Endothelial cell of umbilical vein (primary cell): Measurements from ENCODE around the gene SLC25A24. TPM values are rescaled to one million over a fixed set of nuclear protein-coding genes. Genes with fewer than 3 reads are reported as not detected.

Source experiments
- BruUV-seq: library from RNA; stranded (reverse); fragments of 400-500 nt; replicated peaks from 2 replicates; lab custom pipeline; 2021; lab: Mats Ljungman, UMichigan
- CTCF ChIA-PET: fragments of 300-600, 350-600 bp; sonication (Branson Sonifier 250); formaldehyde crosslinking; loops from one replicate; lab custom pipeline; 2021; ENCODE audit warnings: antibody characterized with exemption, inconsistent platforms; lab: Charles Lee
- POLR2A ChIA-PET: fragments of 300-600, 350-600 bp; sonication (Branson Sonifier 250); formaldehyde crosslinking; loops from one replicate; lab custom pipeline; 2021; ENCODE audit warnings: antibody characterized with exemption, inconsistent platforms; lab: Charles Lee
- DNase-seq: peaks from one replicate; pipeline ENCODE4 v3.0.0-alpha.2; 2011; ENCODE audit warnings: low read depth, low spot score
- FAIRE-seq: peaks from 2 replicates; lab custom pipeline; 2011; peaks lifted over from hg19 to GRCh38; lab: Jason Lieb, UNC
- H2AFZ ChIP-seq: 2 replicates; pipeline ENCODE4 v1.6.0; 2012; ENCODE audit warnings: low read depth, low read length, control low read depth, inconsistent platforms
- H3K27ac ChIP-seq: 2 replicates; pipeline ENCODE4 v1.5.1; 2011; ENCODE audit warnings: low read depth, mild to moderate bottlenecking, control low read depth, low read length, moderate library complexity; ENCODE audit not compliant: insufficient read depth
- H3K27me3 ChIP-seq, 2 experiments: 2 replicates each; pipeline versions ENCODE4 v1.6.0 to v1.6.1; 2011; ENCODE audit warnings: low read length in 2 of 2, mixed read lengths in 1 of 2; ENCODE audit not compliant: control insufficient read depth in 2 of 2, insufficient read depth in 2 of 2
- H3K36me3 ChIP-seq, 2 experiments: 2 replicates in 1 of 2; 3 replicates in 1 of 2; pipeline ENCODE4 v1.5.1; 2011; ENCODE audit warnings: low read length in 2 of 2, mild to moderate bottlenecking in 1 of 2, moderate library complexity in 1 of 2; ENCODE audit not compliant: control insufficient read depth in 2 of 2, insufficient read depth in 2 of 2; ENCODE audit errors: extremely low read depth in 1 of 2
- H3K4me1 ChIP-seq: 3 replicates; pipeline ENCODE4 v1.5.1; 2011; ENCODE audit warnings: mild to moderate bottlenecking, low read length; ENCODE audit not compliant: control insufficient read depth, insufficient read depth; ENCODE audit errors: extremely low read depth
- H3K4me2 ChIP-seq: 2 replicates; pipeline ENCODE4 v1.6.1; 2011; ENCODE audit warnings: low read length, control low read depth, mixed read lengths; ENCODE audit not compliant: insufficient read depth
- H3K4me3 ChIP-seq, 3 experiments: fragments of 200-600 bp in 1 of 3; sonication (generic), shearing (Covaris generic) in 1 of 3; replicated peaks in 1 of 3; 2 replicates each; pipeline ENCODE4 v1.5.1; 2011 to 2016; ENCODE audit warnings: control low read depth in 3 of 3, low read length in 3 of 3, mild to moderate bottlenecking in 2 of 3, inconsistent platforms in 1 of 3, low read depth in 1 of 3, moderate library complexity in 1 of 3; ENCODE audit not compliant: insufficient read depth in 1 of 3
- H3K79me2 ChIP-seq: 2 replicates; pipeline ENCODE4 v1.6.0; 2012; ENCODE audit warnings: low read length, inconsistent platforms; ENCODE audit not compliant: control insufficient read depth, insufficient read depth
- H3K9ac ChIP-seq: replicated peaks from 2 replicates; pipeline ENCODE3; 2011; ENCODE audit warnings: low read length, control low read depth; ENCODE audit not compliant: insufficient read depth; ENCODE audit errors: extremely low read depth
- H3K9me1 ChIP-seq: replicated peaks from 3 replicates; pipeline ENCODE4 v1.6.0; 2011; ENCODE audit warnings: mild to moderate bottlenecking, low read length; ENCODE audit not compliant: control insufficient read depth, insufficient read depth; ENCODE audit errors: extremely low read depth
- H3K9me3 ChIP-seq: replicated peaks from 2 replicates; pipeline ENCODE4 v1.5.1; 2012; ENCODE audit warnings: low read length, inconsistent platforms; ENCODE audit not compliant: control insufficient read depth, insufficient read depth
- H4K20me1 ChIP-seq: replicated peaks from 2 replicates; pipeline ENCODE3; 2011; ENCODE audit warnings: mild to moderate bottlenecking, low read length; ENCODE audit not compliant: control insufficient read depth, insufficient read depth; ENCODE audit errors: extremely low read depth
- CTCF ChIP-seq, 2 donors: IDR thresholded peaks; 1 replicate in 1 of 2; 2 replicates in 1 of 2; pipeline ENCODE4 v1.5.1; 2011; ENCODE audit warnings: low read length in 2 of 2, mild to moderate bottlenecking in 2 of 2, moderate library complexity in 2 of 2, control low read depth in 1 of 2, inconsistent platforms in 1 of 2, low read depth in 1 of 2; ENCODE audit not compliant: insufficient read depth in 1 of 2; ENCODE audit errors: extremely low read depth in 1 of 2
- EZH2 ChIP-seq: IDR thresholded peaks from 2 replicates; pipeline ENCODE4 v1.6.1; 2012; ENCODE audit warnings: borderline replicate concordance, low read depth, mild to moderate bottlenecking, moderate library complexity, low read length, inconsistent platforms; ENCODE audit not compliant: severe bottlenecking
- FOS ChIP-seq: IDR thresholded peaks from 2 replicates; pipeline ENCODE4 v1.6.1; 2011; ENCODE audit warnings: mild to moderate bottlenecking, low read length, moderate library complexity, borderline replicate concordance; ENCODE audit not compliant: insufficient read depth
- MAX ChIP-seq: IDR thresholded peaks from 2 replicates; pipeline ENCODE4 v1.6.1; 2011; ENCODE audit not compliant: insufficient read depth, insufficient read length
- MYC ChIP-seq: IDR thresholded peaks from one replicate; pipeline ENCODE4 v1.6.1; 2011; ENCODE audit warnings: mild to moderate bottlenecking, low read depth, low read length
- POLR2A ChIP-seq: IDR thresholded peaks from 2 replicates; pipeline ENCODE4 v1.6.1; 2012; ENCODE audit warnings: low read depth, mild to moderate bottlenecking, control low read depth, low read length
- POLR2AphosphoS5 ChIP-seq: IDR thresholded peaks from 2 replicates; pipeline ENCODE4 v1.6.1; 2012; ENCODE audit warnings: low read depth, mild to moderate bottlenecking, control low read depth, low read length, moderate library complexity; ENCODE audit not compliant: insufficient read depth
- dilution Hi-C: fragments of 300-500 bp; cut with MboI; formaldehyde crosslinking; loops from one replicate; pipeline ENCODE4 v1.15.0; 2019; ENCODE audit warnings: low sequenced_read_pairs; ENCODE audit not compliant: extremely low pct_ligation_motif_present
- intact Hi-C: fragments of 100-400 bp; cut with micrococcal nuclease; formaldehyde crosslinking; loops from one replicate; pipeline ENCODE4 v1.10.0; 2022
- polyA plus RNA-seq, 4 experiments: library from polyadenylated mRNA; depleted of rRNA in 3 of 4; stranded (reverse) in 3 of 4; unstranded in 1 of 4; fragments of >200 nt; gene quantifications; 2 replicates each; pipeline versions ENCODE4 v1.2.1 to v1.2.3, GENCODE V29; 2011 to 2012; ENCODE audit warnings: missing spikeins in 1 of 4
- total RNA-seq: library from RNA; stranded (reverse); gene quantifications from 2 replicates; pipeline ENCODE4 v1.2.3, GENCODE V29; 2021

SLC25A24 gene
- total and polyA plus RNA-seq, 2 donors (not counting 3 experiments of a cell fraction or from before 2014, with no cell fraction given) = 16.9 to 45.8 TPM

- Histone ChIP-seq H4K20me1 (peaks cover 3% of the 10 kb centered on the region), H3K4me2 (peak overlapping the region; percentile 99), H3K4me1 (peaks cover 23% of the 10 kb centered on the region), H3K9me3 (no peaks in the 10 kb centered on the region), H3K27ac (peak overlapping the region; percentile 93), H2AFZ (peak overlapping the region; percentile 97), H3K36me3 (peaks cover 3 to 15% of the 10 kb centered on the region in 2 experiments), H3K27me3 (no peaks in the 10 kb centered on the region), H3K9ac (peak overlapping the region; percentile 95), H3K4me3 (peak overlapping the region; percentile 84 to 95 (median 87)), H3K9me1 (no peaks in the 10 kb centered on the region), H3K79me2 (peaks cover 56% of the 10 kb centered on the region)
- dilution Hi-C loops = no loop called here
- BruUV-seq = TSS peak; percentile 32
- CTCF ChIA-PET = interaction anchor here (0.8 kb wide), 1 partner anchor 18 kb away, joined by 3 read pairs; no protein-coding TSS in a partner anchor
- FAIRE-seq = peak; percentile 84
- peak; percentile 73 for DNase-seq
- POLR2A ChIA-PET = no interaction called here
- intact Hi-C loops = no loop called here
- TF ChIP-seq FOS (peak; percentile 36), CTCF (IDR thresholded peaks at IDR 0.05; ENCODE audit: extremely low read depth in 1 of 2, insufficient read depth in 1 of 2, low read depth in 1 of 2, low read length in 2 of 2) (no peak), MAX (no peak), EZH2 (no peak), MYC (peak; percentile 23), POLR2A (peak; percentile 75), POLR2AphosphoS5 (peak; percentile 52)
Measured at GRCh38 chr1:108199201-108199691, 897 bp downstream of the SLC25A24 start.
